Measurements from ENCODE around the gene SLC25A11. TPM values are rescaled to one million over a fixed set of nuclear protein-coding genes. Genes with fewer than 3 reads are reported as not detected.

Gene SLC25A11
- total RNA-seq, 1 donor from 2014 or later, result 35.3 TPM

- ChIA-PET CTCF (no interaction called here), POLR2A (interaction anchor here (0.5 kb wide), 1 partner anchor 44 kb away, joined by 3 read pairs; no protein-coding TSS in a partner anchor)
- H3K4me1 Mint-ChIP-seq, result peaks cover 5% of the 10 kb centered on the region
- H3K36me3 Mint-ChIP-seq (ENCODE audit: low read depth), result peaks cover 72% of the 10 kb centered on the region
- TF ChIP-seq CTCF (IDR thresholded peaks at IDR 0.05), result no peak
- H3K27me3 Mint-ChIP-seq, result no peaks in the 10 kb centered on the region
- no peak for ATAC-seq (ENCODE audit: low read depth)
- no peak overlapping the region for H3K4me3 Mint-ChIP-seq
- H3K27ac Mint-ChIP-seq, result no peak overlapping the region
- no peaks in the 10 kb centered on the region for H3K9me3 Mint-ChIP-seq
- intact Hi-C loops (cut with micrococcal nuclease), result no loop called here
- DNase-seq, result no peak
These were observed 33.6 kb upstream of the SLC25A11 start for GRCh38 chr17:4973256-4974114.

DNA sequence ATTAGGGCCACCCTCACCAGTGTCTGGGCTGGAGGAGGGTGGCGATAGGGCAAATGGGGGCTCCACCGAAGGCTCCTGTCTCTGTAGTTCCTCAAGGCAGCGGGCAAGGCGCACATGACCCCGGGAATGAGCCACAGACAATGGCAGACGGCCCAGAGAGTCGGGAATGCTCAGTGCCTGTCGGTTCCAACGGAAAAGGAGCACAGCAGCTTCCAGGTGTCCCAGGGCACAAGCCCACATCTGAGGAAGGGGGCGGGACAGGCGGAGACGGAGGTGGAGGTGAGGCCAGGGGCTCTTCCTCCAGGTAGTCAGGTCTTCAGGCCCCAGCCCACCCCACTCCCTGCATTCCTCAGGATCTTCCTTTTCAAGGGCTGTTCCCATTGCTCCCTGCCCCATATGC lies 32.9 kb upstream of the SLC25A11 start:
- TF ChIP-seq CTCF (IDR thresholded peaks at IDR 0.05), result no peak
- peaks cover 1% of the 10 kb centered on the region for H3K4me1 Mint-ChIP-seq
- no peaks in the 10 kb centered on the region for H3K27me3 Mint-ChIP-seq
- H3K9me3 Mint-ChIP-seq, result no peaks in the 10 kb centered on the region
- CTCF ChIA-PET, result no interaction called here
- no peak overlapping the region for H3K4me3 Mint-ChIP-seq
- peaks cover 69% of the 10 kb centered on the region for H3K36me3 Mint-ChIP-seq (ENCODE audit: low read depth)
- ATAC-seq (ENCODE audit: low read depth) (no peak), DNase-seq (no peak)
- POLR2A ChIA-PET, result interaction anchor here (0.5 kb wide), 1 partner anchor 312 kb away, joined by 4 read pairs; no protein-coding TSS in a partner anchor
- intact Hi-C loops (cut with micrococcal nuclease), result no loop called here
- no peak overlapping the region for H3K27ac Mint-ChIP-seq

GRCh38 chr17:4972322-4972721 lies 32.5 kb upstream of the SLC25A11 start:
- ATAC-seq (ENCODE audit: low read depth) (no peak), DNase-seq (no peak)
- H3K27ac Mint-ChIP-seq, result no peak overlapping the region
- POLR2A ChIA-PET, result interaction anchor here (0.5 to 11.6 kb wide), 3 partner anchors 15 to 312 kb away, joined by 4 to 391 read pairs (median 4); partner anchors contain the start of genes CAMTA2, ENO3 and PFN1
- no peaks in the 10 kb centered on the region for H3K27me3 Mint-ChIP-seq
- H3K4me1 Mint-ChIP-seq, result peaks cover 1% of the 10 kb centered on the region
- no peak for TF ChIP-seq CTCF (IDR thresholded peaks at IDR 0.05)
- CTCF ChIA-PET, result no interaction called here
- peaks cover 65% of the 10 kb centered on the region for H3K36me3 Mint-ChIP-seq (ENCODE audit: low read depth)
- H3K4me3 Mint-ChIP-seq, result no peak overlapping the region
- H3K9me3 Mint-ChIP-seq, result no peaks in the 10 kb centered on the region
- intact Hi-C loops (cut with micrococcal nuclease), result no loop called here

DNA sequence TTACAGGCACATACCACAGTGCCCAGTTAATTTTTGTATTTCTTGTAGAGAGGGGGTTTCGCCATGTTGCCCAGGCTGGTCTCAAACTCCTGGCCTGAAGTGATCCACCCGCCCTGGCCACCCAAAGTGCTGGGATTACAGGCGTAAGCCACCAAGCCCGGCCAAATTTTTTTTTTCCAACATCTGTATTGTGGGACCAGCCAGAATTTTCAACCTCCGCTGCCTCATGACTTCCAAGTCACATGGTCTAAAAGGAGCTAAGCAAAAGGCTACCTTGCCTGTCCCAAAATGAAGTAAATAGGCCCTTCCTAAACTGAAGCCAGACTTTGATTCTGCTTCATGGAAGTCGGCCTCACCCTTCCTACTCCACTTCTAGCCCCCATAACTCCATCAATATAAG lies 32.0 kb upstream of the SLC25A11 start:
- DNase-seq, result no peak
- Mint-ChIP-seq H3K4me1 (peaks cover 1% of the 10 kb centered on the region), H3K36me3 (ENCODE audit: low read depth) (peaks cover 60% of the 10 kb centered on the region), H3K9me3 (no peaks in the 10 kb centered on the region), H3K27me3 (no peaks in the 10 kb centered on the region), H3K27ac (no peak overlapping the region), H3K4me3 (no peak overlapping the region)
- no peak for ATAC-seq (ENCODE audit: low read depth)
- intact Hi-C loops (cut with micrococcal nuclease), result no loop called here
- CTCF ChIA-PET, result interaction anchor here (1.6 kb wide), 1 partner anchor 9 kb away, joined by 6 read pairs; no protein-coding TSS in a partner anchor
- POLR2A ChIA-PET, result interaction anchor here (0.5 to 11.6 kb wide), 3 partner anchors 16 to 49 kb away, joined by 4 to 391 read pairs (median 4); partner anchors contain the start of genes CAMTA2, ENO3 and PFN1
- no peak for TF ChIP-seq CTCF (IDR thresholded peaks at IDR 0.05)

DNA sequence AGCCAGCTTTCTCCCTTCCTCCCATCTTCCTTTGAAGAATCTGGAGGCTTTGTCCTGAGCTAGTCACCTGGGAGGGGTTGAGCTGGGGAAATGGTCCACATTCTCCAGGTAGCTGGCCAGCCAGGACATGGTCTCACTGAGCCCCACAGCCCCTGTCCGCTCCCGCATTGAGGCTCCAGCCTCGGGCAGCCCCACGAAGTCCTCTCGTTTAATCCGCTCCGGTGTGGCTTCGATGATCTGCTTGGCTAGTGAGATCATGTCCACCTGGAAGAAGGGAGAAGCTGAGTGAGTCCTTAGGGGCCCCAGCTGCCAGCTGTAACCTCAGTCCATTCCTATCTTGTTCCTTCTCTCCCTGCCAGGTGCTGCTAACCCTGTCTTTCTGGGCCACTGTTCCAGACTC lies 30.4 kb upstream of the SLC25A11 start:
- Mint-ChIP-seq H3K4me1 (peaks cover 14% of the 10 kb centered on the region), H3K4me3 (no peak overlapping the region), H3K9me3 (no peaks in the 10 kb centered on the region), H3K27me3 (no peaks in the 10 kb centered on the region), H3K27ac (no peak overlapping the region), H3K36me3 (ENCODE audit: low read depth) (peaks cover 60% of the 10 kb centered on the region)
- POLR2A ChIA-PET, result interaction anchor here (1.4 to 11.6 kb wide), 3 partner anchors 9 to 30 kb away, joined by 3 to 391 read pairs (median 83); partner anchors contain the start of genes ENO3, PFN1, RNF167 and SLC25A11
- CTCF ChIA-PET, result interaction anchor here (0.7 to 1.6 kb wide), 3 partner anchors 11 to 92 kb away, joined by 3 to 6 read pairs (median 4); no protein-coding TSS in a partner anchor
- DNase-seq (no peak), ATAC-seq (ENCODE audit: low read depth) (no peak)
- intact Hi-C loops (cut with micrococcal nuclease), result no loop called here
- TF ChIP-seq CTCF (IDR thresholded peaks at IDR 0.05), result no peak

Measured in activated B cell treated with CpG ODN at 0.5 μM for 24 hours (primary cell).